PC-3 (cell line): ENCODE data around the gene APPBP2.
"Not testable (repeated sequence)": the region's sequence is repeated elsewhere in the genome, so short reads cannot be mapped to it uniquely, and the experiment has no call there.

Experiments
- CTCF ChIP-seq: fragments of 300-600 bp; sonication (generic); conservative IDR thresholded peaks from 2 replicates; pipeline ENCODE4 v1.5.1; 2017; ENCODE audit warnings: antibody characterized with exemption, low read depth, mild to moderate bottlenecking, low read length
- EZH2 ChIP-seq: fragments of 300-600 bp; sonication (generic); IDR thresholded peaks from one replicate; pipeline ENCODE4 v1.6.1; 2017; ENCODE audit warnings: antibody characterized with exemption, mild to moderate bottlenecking, low read length; ENCODE audit not compliant: unreplicated experiment
- EZH2phosphoT487 ChIP-seq: fragments of 300-600 bp; sonication (generic); IDR thresholded peaks from 2 replicates; pipeline ENCODE4 v1.6.1; 2018; ENCODE audit warnings: mild to moderate bottlenecking, antibody characterized with exemption, low read length, borderline replicate concordance

GRCh38 chr17:60552255-60552654 is 26.2 kb upstream of the APPBP2 start:
- TF ChIP-seq EZH2, CTCF, EZH2phosphoT487: not testable (repeated sequence)
